ENCODE results near the gene SLC28A3.
A peak's percentile ranks its signal among the peaks of the same experiment; 100 is the strongest.

SLC28A3 gene

GRCh38 chr9:84294241-84294950, 46.2 kb downstream of the SLC28A3 start:
- no peak for DNase-seq

GRCh38 chr9:84293001-84293798, 47.4 kb downstream of the SLC28A3 start:
- no peak for DNase-seq

GRCh38 chr9:84285381-84285780, 55.2 kb downstream of the SLC28A3 start:
- DNase-seq: no peak

GRCh38 chr9:84283946-84284345, 56.6 kb downstream of the SLC28A3 start:
- no peak for DNase-seq

GRCh38 chr9:84278130-84278529, 62.4 kb downstream of the SLC28A3 start:
- no peak for DNase-seq

GRCh38 chr9:84277646-84278045, 62.9 kb downstream of the SLC28A3 start:
- DNase-seq: no peak

GRCh38 chr9:84276741-84277140, 63.8 kb downstream of the SLC28A3 start:
- no peak for DNase-seq

GRCh38 chr9:84271921-84272556, 68.5 kb downstream of the SLC28A3 start:
- DNase-seq: no peak

- peak; percentile 56 for DNase-seq
Observed at GRCh38 chr9:84271531-84271900, 69.0 kb downstream of the SLC28A3 start.

- DNase-seq: no peak
Observed at GRCh38 chr9:84270847-84271530, 69.6 kb downstream of the SLC28A3 start.

GRCh38 chr9:84266087-84266561, 74.4 kb downstream of the SLC28A3 start:
- peak; percentile 96 for DNase-seq

GRCh38 chr9:84264307-84265029, 76.1 kb downstream of the SLC28A3 start:
- DNase-seq: no peak

GRCh38 chr9:84261070-84261746, 79.3 kb downstream of the SLC28A3 start:
- DNase-seq: peak; percentile 75

- DNase-seq: no peak
Observed at GRCh38 chr9:84258371-84258770, 82.2 kb downstream of the SLC28A3 start.

- DNase-seq: no peak
Observed at GRCh38 chr9:84255696-84256095, 84.9 kb downstream of the SLC28A3 start.

- peak; percentile 26 for DNase-seq
Observed at GRCh38 chr9:84254972-84255371, 85.6 kb downstream of the SLC28A3 start.

GRCh38 chr9:84251921-84252320, 88.6 kb downstream of the SLC28A3 start:
- DNase-seq: no peak

GRCh38 chr9:84241817-84242373, 98.7 kb downstream of the SLC28A3 start:
- no peak for DNase-seq

GRCh38 chr9:84239343-84239742, 101.2 kb downstream of the SLC28A3 start:
- DNase-seq: no peak

- no peak for DNase-seq
Observed at GRCh38 chr9:84238652-84239051, 101.9 kb downstream of the SLC28A3 start.

GRCh38 chr9:84235511-84235910, 105.0 kb downstream of the SLC28A3 start:
- DNase-seq: no peak
